K562 (cell line): ENCODE results near the gene USB1. TPM values are rescaled to one million over a fixed set of nuclear protein-coding genes. Genes with fewer than 3 reads are reported as not detected.

Experiments used
- ATF7 ChIP-seq: fragments of 450-650 bp; IDR thresholded peaks from 2 replicates; pipeline ENCODE4 v1.7.1; 2014; ENCODE audit warnings: mild to moderate bottlenecking, moderate library complexity
- BDP1 ChIP-seq: IDR thresholded peaks from 3 replicates; pipeline ENCODE4 v1.6.1; 2011; ENCODE audit not compliant: insufficient read length, insufficient read depth
- CUX1 ChIP-seq: fragments of 200-800 bp; sonication (Bioruptor generic); IDR thresholded peaks from 2 replicates; pipeline ENCODE4 v1.6.1; 2016; ENCODE audit warnings: missing genetic modification characterization, missing compliant biosample characterization
- HNRNPLL ChIP-seq: fragments of 200-400 bp; formaldehyde crosslinking; IDR thresholded peaks from 2 replicates; pipeline ENCODE4 v1.6.1; 2017; ENCODE audit warnings: low read length, low read depth, mild to moderate bottlenecking; ENCODE audit not compliant: poor library complexity, severe bottlenecking
- NFIC ChIP-seq: fragments of 450-650 bp; IDR thresholded peaks from 2 replicates; pipeline ENCODE4 v1.6.1; 2017; ENCODE audit warnings: mild to moderate bottlenecking, inconsistent platforms
- REST ChIP-seq, 2 experiments: fragments of 450-650 bp; formaldehyde crosslinking in 1 of 2; IDR thresholded peaks; 2 replicates each; pipeline versions ENCODE4 v1.4.0 to v1.6.1; 2014 to 2020; ENCODE audit warnings: mild to moderate bottlenecking in 2 of 2, borderline replicate concordance in 1 of 2, low read depth in 1 of 2
- polyA plus RNA-seq, 8 experiments: library from polyadenylated mRNA; depleted of rRNA in 4 of 8; stranded (reverse) in 5 of 8; unstranded in 3 of 8; fragments of >200 nt; fragmentation: Nextera tagmentation in 2 of 8; fragmentation: Illumina TruSeq in 1 of 8; extraction: Ambion mirVana in 2 of 8; extraction: Trizol in 1 of 8; gene quantifications; 2 replicates each; pipeline versions ENCODE4 v1.2.1 to v1.2.3, GENCODE V29; 2011 to 2014; ENCODE audit warnings: inconsistent platforms in 1 of 8, missing spikeins in 1 of 8
- total RNA-seq, 7 experiments: library from RNA; depleted of rRNA in 6 of 7; stranded (reverse); fragments of >200 nt in 6 of 7; fragmentation: Illumina TruSeq in 2 of 7; extraction: Trizol in 2 of 7; gene quantifications; 2 replicates each; pipeline versions ENCODE4 v1.2.1 to v1.2.3, GENCODE V29; 2011 to 2021; ENCODE audit warnings: low replicate concordance in 1 of 7

USB1 gene
- total and polyA plus RNA-seq, 9 of the 15 experiments (the other 6 are each of a cell fraction or from before 2014, with no cell fraction given), result 11.6 to 73.6 (median 19.4) TPM

- TF ChIP-seq REST (IDR thresholded peaks at IDR 0.05; ENCODE audit: borderline replicate concordance), result no peak
- TF ChIP-seq REST (CRISPR knock-in tag; IDR thresholded peaks at IDR 0.05; ENCODE audit: low read depth), result no peak
- no peak for TF ChIP-seq HNRNPLL
- TF ChIP-seq BDP1, result no peak
- TF ChIP-seq NFIC, result no peak
- TF ChIP-seq CUX1, result no peak
- no peak for TF ChIP-seq ATF7
Measured at GRCh38 chr16:57960826-57961472, 40.3 kb upstream of the USB1 start (continued).
